ENCODE data around the gene ADAMTS2.

The ADAMTS2 gene

GRCh38 chr5:179230061-179230461, 115.2 kb downstream of the ADAMTS2 start:
- TF ChIP-seq CTCF (IDR thresholded peaks at IDR 0.05; ENCODE audit: low read depth, low read length) = no peak
- no peak overlapping the region for H3K4me3 ChIP-seq (ENCODE audit: low read depth, low read length)

- TF ChIP-seq CTCF (IDR thresholded peaks at IDR 0.05; ENCODE audit: low read depth, low read length) = no peak
- no peak overlapping the region for H3K4me3 ChIP-seq (ENCODE audit: low read depth, low read length)
These were observed 115.9 kb downstream of the ADAMTS2 start for GRCh38 chr5:179229331-179229831.

- H3K4me3 ChIP-seq (ENCODE audit: low read depth, low read length) = no peak overlapping the region
- no peak for TF ChIP-seq CTCF (IDR thresholded peaks at IDR 0.05; ENCODE audit: low read depth, low read length)
These were observed 116.7 kb downstream of the ADAMTS2 start for GRCh38 chr5:179228341-179229121.

- no peak overlapping the region for H3K4me3 ChIP-seq (ENCODE audit: low read depth, low read length)
- no peak for TF ChIP-seq CTCF (IDR thresholded peaks at IDR 0.05; ENCODE audit: low read depth, low read length)
These were observed 117.5 kb downstream of the ADAMTS2 start for GRCh38 chr5:179227580-179228311.

- H3K4me3 ChIP-seq (ENCODE audit: low read depth, low read length) = no peak overlapping the region
These were observed 118.1 kb downstream of the ADAMTS2 start for GRCh38 chr5:179227229-179227579.

GRCh38 chr5:179226696-179227095, 118.6 kb downstream of the ADAMTS2 start:
- no peak overlapping the region for H3K4me3 ChIP-seq (ENCODE audit: low read depth, low read length)
- no peak for TF ChIP-seq CTCF (IDR thresholded peaks at IDR 0.05; ENCODE audit: low read depth, low read length)

More at GRCh38 chr5:179227229-179227579, 118.1 kb downstream of the ADAMTS2 start:
- TF ChIP-seq CTCF (IDR thresholded peaks at IDR 0.05; ENCODE audit: low read depth, low read length) = no peak

GRCh38 chr5:179225387-179225786, 119.9 kb downstream of the ADAMTS2 start:
- no peak overlapping the region for H3K4me3 ChIP-seq (ENCODE audit: low read depth, low read length)
- no peak for TF ChIP-seq CTCF (IDR thresholded peaks at IDR 0.05; ENCODE audit: low read depth, low read length)

Data from WI38 (cell line).